GM18858 (cell line): ENCODE data around the gene ZNF521.

Experiments used
- ATAC-seq: cut with Tn5 transposase; IDR thresholded peaks from one replicate; pipeline ENCODE4 v1.9.1; 2021; ENCODE audit not compliant: unreplicated experiment

The ZNF521 gene

DNA sequence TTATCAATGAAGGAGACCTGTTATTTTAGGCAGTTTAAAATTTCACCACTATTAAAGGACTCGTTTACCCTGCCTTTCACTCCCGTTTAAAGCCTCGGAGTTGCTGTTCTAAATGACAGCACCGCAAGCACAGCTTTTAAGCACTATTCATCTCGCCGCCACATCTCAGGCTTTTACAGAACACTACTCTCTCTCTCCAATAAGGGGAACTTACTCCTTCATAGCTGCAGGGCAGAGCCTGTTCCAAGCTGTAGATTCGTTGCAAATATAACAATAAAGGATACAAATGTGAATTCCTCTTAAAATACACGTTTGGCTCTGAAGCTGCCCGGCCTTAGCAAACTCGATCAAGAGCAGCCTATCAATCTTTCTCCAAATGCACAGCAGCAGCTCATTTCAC lies 271.8 kb downstream of the ZNF521 start:
- ATAC-seq = no peak

- ATAC-seq = no peak
Observed at GRCh38 chr18:25077944-25078723, 273.8 kb downstream of the ZNF521 start.

- ATAC-seq = no peak
Observed at GRCh38 chr18:25077038-25077943, 274.7 kb downstream of the ZNF521 start.

DNA sequence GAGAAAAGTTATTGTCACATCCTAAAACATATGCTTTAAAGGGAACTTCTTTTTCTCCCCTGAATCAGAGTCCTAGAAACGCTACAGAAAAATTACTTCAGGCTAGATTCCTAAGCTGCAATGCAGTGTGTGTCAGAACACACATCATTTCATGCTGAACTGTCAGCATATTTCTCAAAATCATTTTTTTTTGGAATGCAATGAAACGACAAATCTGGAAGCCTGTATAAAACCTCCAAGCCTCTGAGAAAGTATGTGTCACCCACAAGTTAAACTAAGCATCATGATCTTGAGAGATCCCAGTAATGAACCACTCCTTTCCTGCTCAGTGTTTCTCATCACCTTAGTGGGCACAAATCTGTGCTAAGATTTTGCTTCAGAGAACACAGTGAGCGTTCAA lies 276.2 kb downstream of the ZNF521 start:
- no peak for ATAC-seq

- ATAC-seq = no peak
Observed at GRCh38 chr18:25075331-25075730, 276.6 kb downstream of the ZNF521 start.

GRCh38 chr18:25074925-25075324 lies 277.0 kb downstream of the ZNF521 start:
- ATAC-seq = no peak

- no peak for ATAC-seq
Observed at GRCh38 chr18:25072205-25072604, 279.8 kb downstream of the ZNF521 start.

DNA sequence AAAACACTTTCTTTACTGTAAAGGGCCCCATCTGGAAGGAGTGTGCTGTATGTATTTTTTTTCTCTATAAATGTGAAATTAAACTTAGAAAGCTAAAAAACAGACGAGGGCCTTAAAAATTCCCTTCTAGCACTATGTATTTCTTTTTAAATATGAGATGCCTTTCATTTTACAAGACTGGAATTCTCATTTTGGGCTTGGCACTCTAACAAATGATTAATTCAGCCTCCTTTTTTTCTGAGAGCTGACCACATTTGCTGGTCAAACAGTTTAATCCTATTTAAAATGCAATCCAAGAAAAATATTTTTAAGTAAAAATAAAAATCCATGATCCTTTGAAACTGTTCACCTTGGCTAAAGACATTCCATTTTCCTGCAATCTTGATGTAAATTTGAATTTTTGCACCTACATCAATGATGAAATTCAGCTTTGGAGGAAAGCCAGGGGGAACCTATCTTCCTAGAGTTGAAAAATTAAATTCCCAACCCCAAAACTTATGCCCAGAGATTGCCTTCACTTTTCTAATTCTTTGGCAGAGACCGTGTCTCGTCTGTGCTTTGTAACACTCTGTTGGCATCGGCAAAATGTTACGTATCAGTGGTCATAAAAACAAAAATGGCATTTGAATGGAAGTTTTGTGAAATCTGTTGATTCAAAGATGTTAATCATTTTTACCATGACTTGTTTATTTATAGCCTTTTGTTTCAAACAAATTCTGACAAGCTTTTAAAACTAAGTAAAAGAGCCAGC lies 284.5 kb downstream of the ZNF521 start:
- ATAC-seq = no peak

DNA sequence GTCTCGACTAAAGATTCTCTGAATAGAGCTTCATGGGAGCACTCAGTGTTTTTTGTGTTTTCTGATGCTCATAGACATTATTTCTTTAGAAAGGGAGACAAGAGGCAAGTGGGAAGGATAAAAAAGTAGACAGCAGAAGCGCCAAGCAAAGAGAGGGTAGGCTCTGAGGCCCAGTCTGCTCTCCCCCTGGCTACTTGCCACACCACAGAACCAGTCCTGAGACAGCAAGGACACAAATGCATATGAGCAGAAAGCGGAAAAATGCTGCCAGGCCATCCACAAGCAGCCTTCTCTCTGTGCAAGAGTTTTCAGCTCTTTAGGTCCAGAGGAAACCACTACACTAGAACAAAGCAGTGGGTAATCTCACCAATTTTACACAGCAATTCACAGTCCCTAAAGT lies 285.4 kb downstream of the ZNF521 start:
- ATAC-seq = no peak

DNA sequence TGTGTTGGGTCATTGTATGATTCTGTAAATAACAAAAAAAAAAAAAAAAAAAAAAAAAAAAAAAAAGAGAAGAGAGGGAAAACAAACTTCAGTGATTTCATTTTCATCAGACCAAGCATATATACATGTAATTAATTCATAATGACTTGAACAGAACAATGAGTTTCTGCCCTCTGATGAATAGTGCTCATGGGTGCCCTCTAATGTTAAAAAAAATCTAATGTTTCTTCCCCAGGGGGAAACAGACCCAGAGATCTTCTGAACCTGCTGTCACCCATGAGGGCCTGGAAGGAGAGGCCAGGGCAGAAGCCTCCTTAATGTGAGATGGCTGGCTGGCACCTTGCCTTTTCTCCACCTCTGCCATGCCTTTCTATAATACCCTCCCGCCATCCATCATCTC lies 289.2 kb downstream of the ZNF521 start:
- no peak for ATAC-seq

DNA sequence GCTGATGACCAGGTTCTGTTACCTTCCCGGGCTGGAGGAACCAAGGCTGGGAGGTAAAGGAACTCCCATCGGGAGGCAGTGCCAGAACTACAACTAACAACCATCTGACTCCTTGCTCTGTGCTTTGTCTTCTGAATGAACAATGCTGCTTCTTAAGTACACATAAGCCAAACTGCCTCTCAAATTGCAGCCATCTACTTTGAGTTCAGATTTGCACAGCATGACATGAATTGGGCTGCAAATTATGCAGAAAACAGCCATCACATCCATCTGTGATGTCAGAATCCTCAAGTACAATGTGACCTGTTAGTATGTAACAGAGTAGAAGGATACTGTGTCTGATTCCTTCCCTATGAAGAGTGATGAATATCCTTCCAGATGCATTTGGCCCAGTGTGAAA lies 290.6 kb downstream of the ZNF521 start:
- ATAC-seq = no peak

GRCh38 chr18:25058521-25058920 lies 293.4 kb downstream of the ZNF521 start:
- ATAC-seq = no peak

DNA sequence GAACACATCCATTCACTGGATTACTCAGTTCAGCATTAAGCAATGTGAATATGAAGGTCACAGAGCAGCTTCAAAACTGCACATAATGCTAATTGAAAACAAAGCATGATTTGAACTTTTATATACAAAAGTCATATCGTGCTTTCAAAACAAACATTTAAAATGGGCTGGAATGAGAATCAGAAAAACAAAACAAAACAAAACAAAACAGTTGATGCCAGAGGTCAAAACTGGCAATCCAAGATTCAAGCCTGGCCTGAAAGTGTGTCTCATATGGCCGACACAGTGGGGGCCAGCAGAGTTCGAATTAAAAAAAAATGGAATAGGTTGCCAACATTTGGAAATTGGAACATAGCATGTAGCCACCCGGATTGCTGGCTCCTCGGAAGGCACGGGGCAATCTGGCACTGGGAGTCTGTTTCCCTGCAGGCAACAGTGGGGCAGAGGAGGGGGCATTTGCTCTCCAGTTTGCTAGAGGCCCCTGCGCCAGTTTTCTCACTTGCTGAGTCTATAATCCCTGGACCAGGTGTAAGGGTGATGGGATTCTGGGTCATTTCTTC lies 294.4 kb downstream of the ZNF521 start:
- no peak for ATAC-seq

DNA sequence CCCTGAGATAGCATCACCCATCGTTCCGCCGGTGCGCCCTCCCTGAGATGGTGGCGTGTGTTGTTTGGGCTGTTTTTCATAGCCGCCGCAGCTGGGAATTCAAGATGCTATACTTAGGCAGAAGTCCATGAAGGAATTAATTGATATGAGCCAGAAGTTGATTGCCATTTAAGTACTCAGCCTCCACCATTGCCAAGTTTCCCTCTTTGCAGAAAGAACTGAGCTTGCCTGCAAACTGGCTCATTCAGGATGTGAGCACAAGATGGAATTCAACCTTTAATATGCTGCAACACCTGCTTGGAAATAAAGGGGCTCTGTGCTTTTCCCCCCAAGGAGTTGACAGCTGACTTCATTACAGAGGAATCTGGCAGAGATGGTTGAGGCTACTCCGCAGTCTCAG lies 295.5 kb downstream of the ZNF521 start:
- ATAC-seq = no peak

- no peak for ATAC-seq
Observed at GRCh38 chr18:25055076-25055475, 296.9 kb downstream of the ZNF521 start.

- ATAC-seq = no peak
Observed at GRCh38 chr18:25053466-25053865, 298.5 kb downstream of the ZNF521 start.

GRCh38 chr18:25052511-25052921 lies 299.4 kb downstream of the ZNF521 start:
- no peak for ATAC-seq

GRCh38 chr18:25050605-25051004 lies 301.4 kb downstream of the ZNF521 start:
- no peak for ATAC-seq

DNA sequence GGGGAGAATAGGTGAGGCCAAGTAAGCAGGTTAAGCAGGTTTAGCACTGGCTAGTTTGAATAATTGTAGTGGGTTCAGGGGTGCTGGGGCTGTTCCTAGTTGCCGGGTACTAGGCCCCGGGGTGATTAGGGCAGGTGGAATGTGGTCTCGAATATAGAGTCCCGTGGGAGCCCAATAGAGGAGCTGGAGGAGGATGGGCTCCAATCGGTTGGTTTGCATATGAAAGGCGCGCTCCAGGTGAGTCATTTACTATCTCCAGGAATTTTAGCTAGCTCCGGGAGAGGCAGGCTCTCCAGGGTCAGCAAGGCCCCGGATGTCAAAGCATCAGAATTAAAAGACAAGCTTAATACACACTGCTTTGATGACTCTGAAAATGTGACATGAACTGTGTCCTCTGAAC lies 304.0 kb downstream of the ZNF521 start:
- ATAC-seq = no peak

- ATAC-seq = no peak
Observed at GRCh38 chr18:25047421-25047820, 304.5 kb downstream of the ZNF521 start.

GRCh38 chr18:25044694-25045093 lies 307.3 kb downstream of the ZNF521 start:
- ATAC-seq = no peak
